ENCODE measurements around the gene LENG1.

The LENG1 gene

GRCh38 chr19:54165222-54165621 lies 5.7 kb upstream of the LENG1 start:
- in situ Hi-C loops (cut with HindIII; ENCODE audit: low sequenced_read_pairs): no loop called here

GRCh38 chr19:54164369-54165068 lies 5.0 kb upstream of the LENG1 start:
- in situ Hi-C loops (cut with HindIII; ENCODE audit: low sequenced_read_pairs): no loop called here

- in situ Hi-C loops (cut with HindIII; ENCODE audit: low sequenced_read_pairs): no loop called here
These were observed 3.4 kb upstream of the LENG1 start for GRCh38 chr19:54162884-54163283.

GRCh38 chr19:54162241-54162805 lies 2.8 kb upstream of the LENG1 start:
- in situ Hi-C loops (cut with HindIII; ENCODE audit: low sequenced_read_pairs): no loop called here

- in situ Hi-C loops (cut with HindIII; ENCODE audit: low sequenced_read_pairs): no loop called here
These were observed 1.3 kb upstream of the LENG1 start for GRCh38 chr19:54160854-54161253.

- in situ Hi-C loops (cut with HindIII; ENCODE audit: low sequenced_read_pairs): no loop called here
These were observed 776 bp upstream of the LENG1 start for GRCh38 chr19:54160182-54160811.

GRCh38 chr19:54158812-54159351 lies 639 bp downstream of the LENG1 start:
- in situ Hi-C loops (cut with HindIII; ENCODE audit: low sequenced_read_pairs): no loop called here

GRCh38 chr19:54156953-54157352 lies 2.6 kb downstream of the LENG1 start:
- in situ Hi-C loops (cut with HindIII; ENCODE audit: low sequenced_read_pairs): no loop called here

- in situ Hi-C loops (cut with HindIII; ENCODE audit: low sequenced_read_pairs): no loop called here
These were observed 3.0 kb downstream of the LENG1 start for GRCh38 chr19:54156490-54156889.

- in situ Hi-C loops (cut with HindIII; ENCODE audit: low sequenced_read_pairs): no loop called here
These were observed 3.8 kb downstream of the LENG1 start for GRCh38 chr19:54155694-54156093.

GRCh38 chr19:54154603-54155345 lies 4.7 kb downstream of the LENG1 start:
- in situ Hi-C loops (cut with HindIII; ENCODE audit: low sequenced_read_pairs): no loop called here

- in situ Hi-C loops (cut with HindIII; ENCODE audit: low sequenced_read_pairs): no loop called here
These were observed 5.7 kb downstream of the LENG1 start for GRCh38 chr19:54153731-54154326.

GRCh38 chr19:54152878-54153524 lies 6.5 kb downstream of the LENG1 start:
- in situ Hi-C loops (cut with HindIII; ENCODE audit: low sequenced_read_pairs): no loop called here

GRCh38 chr19:54152267-54152666 lies 7.3 kb downstream of the LENG1 start:
- in situ Hi-C loops (cut with HindIII; ENCODE audit: low sequenced_read_pairs): no loop called here

GRCh38 chr19:54151362-54152035 lies 8.0 kb downstream of the LENG1 start:
- in situ Hi-C loops (cut with HindIII; ENCODE audit: low sequenced_read_pairs): no loop called here

- in situ Hi-C loops (cut with HindIII; ENCODE audit: low sequenced_read_pairs): no loop called here
These were observed 10.3 kb downstream of the LENG1 start for GRCh38 chr19:54149021-54149812.

GRCh38 chr19:54148158-54148557 lies 11.4 kb downstream of the LENG1 start:
- in situ Hi-C loops (cut with HindIII; ENCODE audit: low sequenced_read_pairs): no loop called here

- in situ Hi-C loops (cut with HindIII; ENCODE audit: low sequenced_read_pairs): no loop called here
These were observed 11.8 kb downstream of the LENG1 start for GRCh38 chr19:54147676-54148075.

GRCh38 chr19:54145541-54146158 lies 13.9 kb downstream of the LENG1 start:
- in situ Hi-C loops (cut with HindIII; ENCODE audit: low sequenced_read_pairs): no loop called here

All from DLD1 (cell line).